GM21447 (cell line): ENCODE measurements around the gene FAM72C.
"Not testable (repeated sequence)": the region's sequence is repeated elsewhere in the genome, so short reads cannot be mapped to it uniquely, and the experiment has no call there.

Experiments
- ATAC-seq: cut with Tn5 transposase; IDR thresholded peaks from one replicate; pipeline ENCODE4 v1.9.1; 2021; ENCODE audit not compliant: unreplicated experiment

The FAM72C gene

GRCh38 chr1:143987868-143988267, 16.1 kb upstream of the FAM72C start:
- ATAC-seq: not testable (repeated sequence)

DNA sequence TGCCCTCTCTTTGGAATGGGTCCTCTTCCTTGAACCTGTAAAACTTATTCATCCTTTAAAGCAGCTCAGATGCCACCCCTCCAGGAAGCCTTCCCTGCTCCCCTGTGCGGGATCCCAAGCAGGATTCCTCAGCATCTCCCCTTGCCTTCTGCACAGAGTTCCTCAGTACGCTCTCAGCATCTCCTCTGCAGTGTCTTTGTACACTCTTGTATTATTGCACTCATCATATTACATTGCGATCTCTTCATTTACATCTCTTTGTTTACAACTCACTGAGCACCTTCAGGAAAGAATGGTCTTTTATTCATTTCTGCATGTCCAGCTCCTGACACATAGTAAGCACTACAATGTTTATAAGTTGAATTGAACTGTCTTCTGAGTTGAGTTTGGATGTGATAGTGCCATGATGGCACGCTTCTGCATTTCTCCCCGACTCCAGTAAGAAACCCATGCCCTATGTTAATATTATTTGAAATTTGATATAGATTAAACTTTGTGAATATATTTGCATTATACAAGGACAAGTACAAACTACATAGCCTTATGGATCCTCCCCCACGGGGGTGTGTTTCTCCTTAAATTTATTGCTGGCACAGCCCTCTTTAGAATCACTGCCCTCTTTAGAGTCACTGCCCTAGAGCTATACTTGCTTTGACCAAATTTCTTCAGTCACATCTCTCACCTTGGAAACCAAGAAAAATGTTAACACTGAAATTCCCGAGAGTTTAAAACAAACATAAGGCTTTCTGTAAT, 13.1 kb upstream of the FAM72C start:
- ATAC-seq: not testable (repeated sequence)

DNA sequence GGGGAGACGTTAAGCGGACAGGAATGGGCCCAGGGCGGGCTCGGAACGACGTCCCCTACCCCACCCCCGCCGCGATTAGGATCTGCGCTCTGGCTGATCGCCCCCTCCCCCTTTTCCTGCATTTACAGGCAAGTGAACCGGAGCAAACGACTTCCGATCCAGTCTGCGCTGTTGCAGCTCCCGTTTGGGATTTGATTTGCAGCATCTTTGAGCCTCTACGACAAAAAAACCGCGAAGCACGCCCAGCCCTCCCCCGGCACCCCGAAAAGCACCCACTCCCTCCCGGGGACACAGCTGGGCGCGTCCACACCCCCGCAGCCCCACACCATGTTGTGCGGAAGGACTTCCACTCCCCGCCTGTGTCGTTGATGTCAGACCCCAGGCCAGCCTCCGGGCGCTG, 2.6 kb upstream of the FAM72C start:
- not testable (repeated sequence) for ATAC-seq

DNA sequence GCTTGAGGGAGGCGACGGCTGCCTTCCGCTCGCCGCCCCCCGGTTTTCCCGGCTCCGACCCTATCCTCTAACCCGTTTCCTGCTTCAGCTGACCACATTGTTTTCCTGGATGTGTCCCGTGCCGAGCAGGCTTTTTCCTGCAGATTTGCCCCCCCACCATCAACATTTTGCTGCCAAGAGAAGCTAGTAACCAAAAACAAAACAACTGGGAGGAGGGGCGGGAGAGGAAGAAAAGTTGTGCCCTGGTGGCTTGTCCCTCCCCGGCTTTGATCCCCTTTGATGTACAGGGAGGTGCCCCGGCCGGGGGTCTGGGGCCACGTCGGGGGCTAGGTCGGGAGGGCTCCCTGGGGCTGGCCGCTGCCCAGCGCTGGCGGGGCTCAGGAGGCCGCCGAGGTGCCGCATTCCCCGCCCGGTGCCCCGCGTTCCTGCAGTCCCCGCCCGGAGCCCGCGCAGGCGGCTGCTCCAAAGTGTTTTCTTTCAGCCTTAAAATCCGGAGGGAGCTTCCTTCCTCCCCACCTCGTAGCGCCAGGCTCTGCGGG, 2.2 kb upstream of the FAM72C start:
- not testable (repeated sequence) for ATAC-seq

DNA sequence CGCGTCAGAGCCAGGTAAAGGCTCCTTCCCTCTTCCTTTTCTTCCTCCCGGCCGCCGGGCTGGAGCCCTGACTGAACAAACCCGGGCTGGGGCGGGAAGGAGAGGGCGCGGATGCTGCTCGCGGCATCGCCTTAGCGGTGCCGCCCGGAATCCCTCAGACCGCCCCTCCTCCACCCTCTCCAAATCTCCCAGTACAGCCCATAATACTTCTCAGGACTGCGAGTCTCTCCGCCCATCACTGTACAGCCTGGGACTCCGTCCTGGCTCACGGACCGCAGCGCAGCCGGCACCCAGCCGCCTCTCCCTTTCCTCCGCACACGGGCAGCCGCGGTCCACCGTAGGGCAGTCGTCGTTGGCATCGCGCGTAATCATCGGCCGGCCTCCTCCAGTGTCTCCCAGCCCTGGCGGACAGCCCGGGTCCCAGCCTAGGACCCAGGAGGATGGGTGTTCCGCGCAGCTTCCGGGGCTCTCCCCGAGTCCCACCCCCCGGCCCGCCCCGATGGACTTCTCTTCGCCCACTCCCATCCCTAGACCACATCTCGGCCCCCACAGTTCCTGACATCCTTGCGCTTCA, 1.1 kb upstream of the FAM72C start:
- peak; percentile 11 for ATAC-seq

- ATAC-seq: not testable (repeated sequence)
Measured at GRCh38 chr1:143965860-143966259, 5.9 kb downstream of the FAM72C start.

DNA sequence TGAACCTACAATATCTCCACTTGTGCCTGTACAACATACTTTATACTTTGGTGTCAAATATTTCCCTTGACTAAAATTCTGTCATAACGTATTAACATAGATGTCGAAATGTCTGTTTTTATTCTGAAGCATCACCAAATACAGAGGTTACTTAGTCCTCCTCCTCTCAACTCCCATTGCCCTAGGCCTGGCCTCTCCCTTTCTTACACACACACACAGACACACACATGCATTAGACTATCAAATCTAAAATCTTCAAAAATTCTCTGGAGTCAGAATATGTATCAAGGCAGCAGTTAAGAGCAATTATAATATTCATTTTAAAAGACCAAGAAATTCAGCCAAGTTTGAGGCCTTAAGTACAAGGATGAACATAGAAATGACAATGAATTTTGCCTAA, 7.5 kb downstream of the FAM72C start:
- ATAC-seq: not testable (repeated sequence)

- not testable (repeated sequence) for ATAC-seq
Measured at GRCh38 chr1:143955930-143956329, 15.9 kb downstream of the FAM72C start.

- ATAC-seq: not testable (repeated sequence)
Measured at GRCh38 chr1:143952913-143953312, 18.9 kb downstream of the FAM72C start.

DNA sequence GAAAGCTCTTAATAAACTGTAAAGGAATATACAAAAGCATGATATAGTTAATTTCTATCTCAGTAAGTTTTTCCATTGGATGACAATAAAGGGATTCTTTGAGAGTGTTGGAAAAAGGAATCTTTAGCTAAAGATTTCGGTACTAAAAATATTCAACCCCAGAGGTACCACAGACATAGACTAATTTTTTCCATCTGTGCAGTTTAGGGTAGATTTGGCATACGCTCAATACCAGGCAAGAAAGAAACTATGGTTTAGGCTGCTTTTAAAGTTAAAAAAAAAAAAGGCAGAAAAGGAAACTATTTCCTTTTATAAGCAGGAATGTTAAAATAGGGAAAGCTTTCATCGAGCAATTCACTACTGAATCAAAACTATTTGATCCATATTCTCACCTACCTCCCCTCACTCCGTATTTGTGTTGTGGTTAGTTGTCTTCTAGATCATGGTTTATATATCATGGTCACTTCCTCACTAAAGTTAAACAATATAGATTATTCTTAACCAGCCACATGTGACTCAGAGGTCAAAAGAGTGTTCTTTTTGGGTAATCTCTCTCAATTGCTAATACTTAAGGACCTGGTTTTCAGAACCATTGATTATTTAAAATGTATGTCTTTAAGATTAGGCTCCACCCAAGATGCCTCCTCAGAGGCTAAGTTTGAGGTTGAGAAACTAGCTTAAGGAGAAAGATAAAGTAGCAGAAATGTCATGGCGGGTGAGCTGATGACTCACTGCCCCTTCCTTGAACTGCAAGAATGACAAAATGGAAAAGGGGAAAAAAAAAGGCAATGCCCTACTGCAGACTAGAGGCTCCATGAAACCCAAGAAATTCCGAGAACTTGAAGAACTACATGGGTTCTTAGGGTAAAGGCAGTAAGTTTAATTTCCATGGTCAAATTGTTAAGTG, 20.0 kb downstream of the FAM72C start:
- ATAC-seq: not testable (repeated sequence)

DNA sequence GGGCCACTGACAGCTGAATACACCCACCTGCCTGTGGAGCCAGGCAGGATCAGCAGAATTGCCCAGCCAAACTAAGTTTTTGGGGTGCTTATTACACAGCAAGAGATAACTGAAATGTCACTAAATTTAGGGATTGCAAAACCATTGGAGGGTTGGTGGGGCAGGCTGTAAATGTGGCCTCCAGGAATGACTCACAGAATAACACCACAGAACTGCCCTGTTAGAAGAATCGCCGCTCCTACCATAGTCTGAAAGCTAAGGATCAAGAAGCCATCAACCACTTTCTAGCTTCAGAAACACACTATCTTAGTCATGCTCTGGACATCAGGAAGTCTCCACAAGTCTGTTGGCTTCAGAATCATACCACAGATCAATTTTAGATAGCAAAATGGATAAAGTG, 24.0 kb downstream of the FAM72C start:
- not testable (repeated sequence) for ATAC-seq

GRCh38 chr1:143945253-143945652, 26.5 kb downstream of the FAM72C start:
- not testable (repeated sequence) for ATAC-seq

DNA sequence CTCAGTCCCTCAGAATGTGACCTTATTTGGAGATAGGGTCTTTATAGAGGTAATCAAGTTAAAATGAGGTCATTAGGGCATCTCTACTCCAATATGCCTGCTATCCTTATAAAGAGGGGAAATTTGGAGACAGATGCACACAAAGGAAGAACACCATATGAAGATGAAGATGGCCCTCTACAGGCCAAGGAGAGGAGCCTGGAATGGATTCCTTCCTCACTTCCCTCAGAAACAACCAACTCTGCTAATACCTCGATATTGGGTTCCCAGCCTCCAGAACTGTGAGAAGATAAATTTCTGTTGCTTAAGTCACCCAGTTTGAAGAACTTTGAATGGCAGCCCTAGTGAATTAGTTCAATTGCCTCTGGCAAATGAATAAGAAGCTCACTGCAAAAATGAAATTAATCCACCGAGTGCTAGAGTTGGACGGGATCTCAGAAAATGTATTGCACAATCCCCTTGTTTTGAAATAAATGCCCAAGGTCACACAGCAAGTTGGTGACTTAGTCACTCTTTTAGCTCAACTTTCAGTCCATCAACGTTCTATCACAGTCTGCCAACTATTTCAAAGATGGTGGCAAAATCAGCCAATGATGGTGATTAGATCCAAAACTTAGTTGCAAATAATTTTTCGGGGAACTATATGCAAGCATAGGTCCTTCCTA, 27.1 kb downstream of the FAM72C start:
- not testable (repeated sequence) for ATAC-seq

DNA sequence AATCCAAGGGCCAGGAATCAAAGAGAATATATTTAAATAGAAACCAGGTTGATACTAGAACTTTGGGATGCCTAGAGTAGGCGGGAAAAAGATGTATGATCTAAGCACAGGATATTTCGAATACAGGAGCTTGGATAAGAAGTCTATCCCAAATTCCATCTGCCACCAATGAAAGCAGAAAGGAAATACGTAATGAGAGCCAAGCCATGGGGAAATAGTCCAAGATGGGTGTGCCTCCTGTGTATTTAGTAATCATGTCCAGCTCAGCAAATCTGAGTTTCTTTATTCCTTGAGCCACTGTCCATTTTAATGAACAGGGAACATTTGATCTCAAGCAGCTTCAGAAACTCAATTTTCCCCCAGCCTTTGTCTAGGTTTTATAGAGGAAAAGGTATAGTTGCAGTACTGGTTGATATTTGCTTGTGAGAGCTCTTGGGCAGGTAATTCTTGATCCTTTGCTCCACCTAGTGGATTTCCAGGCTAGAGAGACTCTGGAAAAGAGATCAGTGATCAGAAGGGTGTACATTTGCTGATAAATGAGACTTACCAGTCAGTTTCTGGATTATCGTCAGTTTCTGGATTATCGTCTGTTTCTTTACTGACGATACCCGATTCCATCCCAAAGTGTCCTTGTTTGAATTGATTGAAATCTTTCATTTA, 28.3 kb downstream of the FAM72C start:
- not testable (repeated sequence) for ATAC-seq

DNA sequence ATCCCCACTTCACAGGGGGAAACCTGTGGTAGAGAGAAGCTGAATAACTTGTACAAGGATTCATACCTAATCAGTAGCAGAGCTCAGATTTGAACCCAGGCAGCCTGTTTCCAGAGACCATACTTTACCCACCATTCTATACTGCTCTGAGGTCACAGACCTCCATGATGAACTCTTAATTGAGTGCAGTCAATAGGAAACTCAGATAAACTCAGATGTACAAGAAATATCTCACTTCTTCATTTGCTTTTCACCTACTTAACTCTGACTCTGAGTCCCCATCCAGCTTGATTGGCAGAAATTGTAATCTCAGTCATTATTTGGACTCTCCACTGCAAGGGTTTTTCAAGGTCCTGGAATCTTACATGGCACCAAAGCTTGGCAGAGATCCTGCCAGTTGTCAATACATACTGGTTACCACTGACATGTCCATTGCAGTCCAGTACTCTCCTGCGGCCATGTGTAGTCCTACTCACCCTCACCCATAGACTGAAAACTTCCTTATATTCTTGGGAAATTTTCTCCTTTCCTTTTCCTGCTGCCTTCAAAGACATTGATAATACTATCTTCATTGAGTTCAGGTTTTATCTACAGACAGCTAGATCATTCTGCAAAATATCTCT, 29.4 kb downstream of the FAM72C start:
- not testable (repeated sequence) for ATAC-seq

- not testable (repeated sequence) for ATAC-seq
Measured at GRCh38 chr1:143939666-143940065, 32.1 kb downstream of the FAM72C start.

- ATAC-seq: not testable (repeated sequence)
Measured at GRCh38 chr1:143938922-143939321, 32.9 kb downstream of the FAM72C start.

GRCh38 chr1:143936457-143937115, 35.2 kb downstream of the FAM72C start:
- ATAC-seq: not testable (repeated sequence)

DNA sequence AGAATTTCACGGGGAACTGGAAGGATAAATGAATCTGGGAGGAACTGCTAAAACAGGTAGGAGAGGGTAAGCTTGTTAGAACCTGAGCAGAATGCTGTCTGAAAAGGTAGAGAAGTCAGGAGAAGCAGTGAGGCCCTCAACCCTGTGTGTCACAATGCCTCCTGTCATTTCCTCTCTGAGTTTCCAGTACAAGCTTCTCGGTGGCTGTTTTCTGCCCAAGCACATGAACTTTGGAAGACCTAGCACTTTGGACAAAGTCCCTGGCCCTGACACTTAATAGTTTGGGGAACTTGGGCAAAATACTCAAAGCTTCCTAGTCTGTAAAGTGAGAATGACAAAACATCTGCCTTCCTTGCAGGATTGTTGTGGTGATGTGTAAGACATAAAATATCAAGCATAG, 52.7 kb downstream of the FAM72C start:
- not testable (repeated sequence) for ATAC-seq
